CD4-positive, alpha-beta T cell treated with Interferon alpha-2 for 1 hour (primary cell): ENCODE data around the gene PHOSPHO2.
A peak's percentile ranks its signal among the peaks of the same experiment; 100 is the strongest.
"Not testable (repeated sequence)": the region's sequence is repeated elsewhere in the genome, so short reads cannot be mapped to it uniquely, and the experiment has no call there.

Experiments
- DNase-seq, 2 donors: peaks; one replicate each; pipeline ENCODE4 v3.0.0-alpha.2; 2020 to 2022

PHOSPHO2 gene

DNA sequence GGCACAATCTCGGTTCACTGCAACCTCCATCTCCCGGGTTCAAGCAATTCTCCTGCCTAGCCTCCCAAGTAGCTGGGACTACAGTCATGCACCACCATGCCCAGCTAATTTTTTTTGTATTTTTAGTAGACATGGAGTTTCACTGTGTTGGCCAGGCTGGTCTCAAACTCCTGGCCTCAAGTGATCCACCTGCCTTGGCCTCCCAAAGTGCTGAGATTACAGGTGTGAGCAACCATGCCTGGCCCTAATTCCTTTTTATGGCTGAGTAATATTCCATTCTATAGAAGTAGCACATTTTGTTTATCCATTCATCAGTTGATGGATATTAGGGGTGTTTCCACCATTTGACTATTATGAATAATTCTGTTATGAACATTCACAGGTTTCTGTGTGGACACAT is 9.6 kb upstream of the PHOSPHO2 start:
- not testable (repeated sequence) for DNase-seq

DNA sequence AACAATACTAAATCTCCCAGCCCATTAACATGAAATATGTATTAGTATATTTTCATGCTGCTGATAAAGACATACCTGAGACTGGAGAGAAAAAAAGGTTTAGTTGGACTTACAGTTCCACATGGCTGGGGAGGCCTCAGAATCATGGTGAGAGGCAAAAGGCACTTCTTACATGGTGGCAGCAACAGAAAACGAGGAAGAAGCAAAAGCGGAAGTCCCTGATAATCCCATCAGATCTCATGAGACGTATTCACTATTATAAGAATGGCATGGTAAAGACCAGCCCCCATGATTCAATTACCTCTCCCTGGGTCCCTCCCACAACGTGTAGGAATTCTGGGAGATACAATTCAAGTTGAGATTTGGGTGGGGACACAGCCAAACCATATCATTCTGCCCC is 7.4 kb upstream of the PHOSPHO2 start:
- not testable (repeated sequence) for DNase-seq

- DNase-seq = not testable (repeated sequence)
Measured at GRCh38 chr2:169687943-169688342, 6.3 kb upstream of the PHOSPHO2 start.

GRCh38 chr2:169690958-169691357 is 3.3 kb upstream of the PHOSPHO2 start:
- DNase-seq = no peak

DNA sequence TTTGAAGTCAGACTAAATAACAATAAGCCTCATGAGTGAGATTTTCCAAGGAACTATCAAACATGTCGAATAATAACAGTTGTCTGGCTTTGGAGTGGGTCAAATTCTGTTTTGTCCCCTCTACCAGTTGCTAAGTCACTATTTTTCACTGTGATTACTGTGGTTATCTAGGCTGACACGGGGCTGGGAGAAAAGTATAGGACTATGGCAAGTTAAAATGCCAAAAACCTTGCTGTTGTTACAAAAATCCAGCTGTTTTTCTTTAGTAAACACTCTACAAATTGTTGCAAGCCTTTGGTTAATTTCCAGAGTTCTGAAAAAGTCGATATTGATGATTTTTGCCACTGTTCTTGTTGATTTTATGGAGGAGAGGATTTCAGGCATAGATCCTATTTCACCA is 1.6 kb upstream of the PHOSPHO2 start:
- DNase-seq = no peak

- DNase-seq = peak; percentile 30 to 51
Measured at GRCh38 chr2:169693360-169693759, 909 bp upstream of the PHOSPHO2 start.

DNA sequence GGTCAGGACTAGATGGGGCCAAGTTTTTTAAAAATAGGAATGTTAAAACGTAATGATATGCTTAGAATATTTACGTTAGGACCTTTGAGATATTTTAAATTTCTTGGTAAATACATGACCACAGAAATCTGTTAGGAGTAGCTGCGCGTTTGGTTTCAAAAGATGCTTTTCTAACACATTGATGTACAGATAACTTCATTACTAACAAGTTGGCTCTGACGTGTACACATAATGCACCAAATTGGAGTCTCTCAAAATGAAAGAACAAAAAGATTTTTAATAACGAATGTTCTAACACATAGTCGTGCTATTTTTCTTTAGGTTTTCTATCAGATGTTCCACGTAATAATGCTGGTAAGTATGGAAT is 608 bp downstream of the PHOSPHO2 start:
- no peak for DNase-seq

- no peak for DNase-seq
Measured at GRCh38 chr2:169696381-169696780, 2.1 kb downstream of the PHOSPHO2 start.

GRCh38 chr2:169699173-169699572 is 4.9 kb downstream of the PHOSPHO2 start:
- not testable (repeated sequence) for DNase-seq

DNA sequence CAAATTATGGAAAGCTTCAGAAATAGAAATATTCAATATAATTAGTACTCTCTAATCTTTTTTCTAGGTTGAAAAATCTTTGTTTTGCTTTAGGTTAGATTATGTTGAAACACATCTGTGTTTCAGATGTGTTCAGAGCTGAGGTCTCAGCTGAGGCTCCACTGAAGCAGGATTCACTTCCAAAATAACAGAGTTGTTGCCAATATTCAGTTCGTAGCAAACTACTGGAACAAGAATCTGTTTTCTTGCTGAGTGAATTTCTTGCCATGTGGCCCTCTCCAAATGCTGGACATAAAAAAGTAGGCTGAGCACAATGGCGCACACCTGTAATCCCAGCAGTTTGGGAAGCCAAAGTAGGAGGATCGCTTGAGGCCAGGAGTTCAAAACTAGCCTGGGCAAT is 8.7 kb downstream of the PHOSPHO2 start:
- DNase-seq = no peak

DNA sequence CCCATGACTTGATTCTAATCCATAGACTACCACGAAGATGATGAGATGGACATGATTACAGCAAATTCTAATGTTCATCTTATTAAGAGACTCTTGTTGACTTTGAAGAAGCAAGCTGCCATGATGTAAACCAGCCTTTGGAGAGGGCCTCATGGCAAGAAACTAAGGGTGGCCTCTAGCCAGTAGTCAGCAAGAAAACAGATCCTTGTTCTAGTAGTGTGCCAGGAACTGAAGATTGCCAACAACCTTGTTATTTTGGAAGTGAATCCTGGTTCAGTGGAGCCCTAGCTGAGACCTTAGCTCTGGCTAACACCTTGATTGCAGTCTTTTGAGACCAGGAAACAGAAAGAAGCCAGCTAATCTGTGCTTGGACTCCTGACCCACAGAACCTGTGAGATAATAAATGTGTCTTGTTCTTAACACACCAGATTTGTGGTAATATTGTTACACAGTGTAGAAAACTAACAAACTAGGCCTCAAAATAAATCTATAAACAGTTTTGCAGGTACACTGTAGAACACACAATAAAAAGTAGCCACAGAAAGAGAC is 10.0 kb downstream of the PHOSPHO2 start:
- DNase-seq = no peak

DNA sequence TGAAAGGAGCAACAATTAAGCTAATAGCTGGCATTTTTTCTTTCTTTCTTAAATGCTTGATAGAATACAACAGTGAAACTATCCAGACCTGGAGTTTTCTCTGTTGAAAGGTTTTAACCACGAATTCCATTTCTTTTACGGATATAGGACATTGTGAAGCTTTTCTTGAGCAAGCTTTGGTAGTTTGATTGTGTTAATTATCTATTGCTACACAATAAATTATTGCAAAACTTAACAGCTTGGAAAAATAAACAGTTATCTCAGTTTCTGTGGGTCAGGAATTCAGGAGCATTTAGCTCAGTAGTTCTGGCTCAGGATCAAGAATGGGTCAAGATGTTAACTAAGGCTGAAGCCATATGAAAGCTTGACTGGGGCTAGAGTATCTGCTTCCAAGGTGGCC is 11.7 kb downstream of the PHOSPHO2 start:
- no peak for DNase-seq

DNA sequence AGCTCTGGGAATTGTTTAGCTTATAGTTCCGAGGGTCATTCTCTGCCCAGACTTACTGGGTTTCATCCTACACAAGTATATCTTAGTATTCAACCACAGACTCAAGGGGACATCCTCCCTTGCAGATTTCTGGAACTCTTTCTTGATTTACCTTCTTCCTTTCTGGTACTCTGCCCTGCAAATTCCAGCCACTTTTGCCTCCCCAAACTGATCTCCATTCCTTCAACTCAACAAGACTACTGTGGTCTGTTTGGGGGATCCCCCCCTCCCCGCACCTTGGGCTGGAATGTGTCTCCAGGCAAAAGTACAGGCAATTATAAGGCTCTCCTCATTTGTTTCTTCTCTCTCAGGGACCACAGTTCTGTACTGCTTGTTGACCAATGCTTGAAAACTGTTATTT is 13.4 kb downstream of the PHOSPHO2 start:
- no peak for DNase-seq

GRCh38 chr2:169709331-169709730 is 15.1 kb downstream of the PHOSPHO2 start:
- DNase-seq = no peak

DNA sequence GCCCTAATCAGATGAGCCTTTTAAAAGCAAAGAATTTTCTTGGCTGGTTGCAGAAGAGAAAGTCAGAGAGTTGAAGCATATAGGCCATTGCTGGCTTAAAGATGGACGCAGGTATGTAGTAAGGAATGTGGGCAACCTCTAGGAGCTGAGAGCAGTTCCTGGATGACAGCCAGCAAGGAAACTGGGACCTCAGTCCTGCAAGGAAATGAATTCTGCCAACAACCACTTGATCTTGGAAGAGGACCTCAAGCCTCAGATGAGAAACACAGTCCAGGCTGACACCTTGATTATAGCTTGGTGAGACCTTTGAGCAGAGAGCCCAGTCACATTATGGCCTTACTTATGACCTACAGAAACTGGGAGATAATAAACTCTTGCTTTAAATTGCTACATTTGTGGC is 15.7 kb downstream of the PHOSPHO2 start:
- no peak for DNase-seq

- DNase-seq = no peak
Measured at GRCh38 chr2:169711751-169712509, 17.7 kb downstream of the PHOSPHO2 start.

- no peak for DNase-seq
Measured at GRCh38 chr2:169712791-169713227, 18.5 kb downstream of the PHOSPHO2 start.

DNA sequence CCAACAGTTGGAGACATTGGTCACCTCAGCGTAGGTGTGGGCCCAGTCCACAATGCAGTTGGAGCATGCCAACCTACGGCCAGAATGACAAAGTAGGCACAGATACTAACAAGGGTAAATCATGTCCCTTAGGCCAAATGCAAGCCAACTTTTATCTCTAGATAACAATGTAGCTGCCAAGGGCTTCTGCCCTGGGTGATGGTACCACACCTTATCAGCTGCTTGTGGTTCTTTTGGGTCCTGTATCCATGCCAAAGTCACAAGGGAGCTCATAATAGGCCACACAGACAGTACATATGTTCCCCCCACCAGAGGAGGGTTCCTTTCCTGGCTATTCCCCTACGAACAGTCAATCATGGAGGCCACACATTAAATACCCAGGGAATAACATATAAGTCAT is 19.1 kb downstream of the PHOSPHO2 start:
- DNase-seq = no peak

DNA sequence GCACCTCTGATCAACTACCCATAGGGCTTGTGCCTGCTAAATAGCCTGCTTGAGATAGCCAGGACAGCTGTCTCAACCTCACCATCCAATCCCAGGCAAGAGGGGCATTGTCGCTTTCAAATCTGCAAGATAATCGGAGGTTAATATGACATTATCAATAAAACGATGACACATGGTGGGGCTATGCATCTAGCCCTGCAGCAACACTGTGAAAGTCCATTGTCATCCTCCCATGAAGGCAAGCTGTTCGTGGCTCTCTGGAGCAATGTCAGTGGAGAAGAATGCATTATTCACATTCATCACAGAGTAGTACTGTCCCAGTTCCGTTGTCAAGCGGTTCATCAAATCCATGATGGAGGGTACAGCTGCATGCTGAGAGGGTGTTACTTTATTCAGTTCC is 20.4 kb downstream of the PHOSPHO2 start:
- no peak for DNase-seq

GRCh38 chr2:169715379-169716237 is 21.3 kb downstream of the PHOSPHO2 start:
- no peak for DNase-seq

DNA sequence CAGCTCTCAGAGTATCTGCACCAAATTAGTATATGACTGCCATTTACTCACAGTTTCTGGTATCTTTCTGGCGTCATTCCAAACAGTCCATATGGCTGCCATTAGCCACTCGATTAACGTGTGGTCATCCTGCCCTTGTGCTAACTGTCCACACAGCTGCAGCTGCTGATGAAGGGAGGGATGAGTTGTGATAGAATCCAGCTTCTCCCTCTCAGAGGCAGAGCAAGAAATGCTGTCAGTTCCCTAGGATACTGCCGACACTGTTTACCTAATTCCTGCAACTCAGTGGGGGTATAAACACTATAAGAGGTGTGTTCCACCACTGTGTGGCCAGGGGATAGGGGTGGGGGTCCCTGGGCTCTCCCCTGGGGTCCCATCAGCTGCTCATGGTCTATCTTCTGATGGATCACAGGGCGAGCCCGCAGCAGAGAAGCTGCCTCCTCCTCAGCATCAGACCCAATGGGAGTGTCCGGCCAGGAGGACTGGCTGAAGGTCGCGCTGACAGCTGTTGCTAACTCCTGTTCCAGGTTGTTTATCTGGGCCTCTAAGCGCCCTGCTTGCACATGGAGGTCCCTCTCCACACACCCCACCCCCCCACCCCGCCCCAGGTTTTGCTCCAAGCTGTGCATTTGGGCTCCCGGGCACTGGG is 22.1 kb downstream of the PHOSPHO2 start:
- DNase-seq = no peak

DNA sequence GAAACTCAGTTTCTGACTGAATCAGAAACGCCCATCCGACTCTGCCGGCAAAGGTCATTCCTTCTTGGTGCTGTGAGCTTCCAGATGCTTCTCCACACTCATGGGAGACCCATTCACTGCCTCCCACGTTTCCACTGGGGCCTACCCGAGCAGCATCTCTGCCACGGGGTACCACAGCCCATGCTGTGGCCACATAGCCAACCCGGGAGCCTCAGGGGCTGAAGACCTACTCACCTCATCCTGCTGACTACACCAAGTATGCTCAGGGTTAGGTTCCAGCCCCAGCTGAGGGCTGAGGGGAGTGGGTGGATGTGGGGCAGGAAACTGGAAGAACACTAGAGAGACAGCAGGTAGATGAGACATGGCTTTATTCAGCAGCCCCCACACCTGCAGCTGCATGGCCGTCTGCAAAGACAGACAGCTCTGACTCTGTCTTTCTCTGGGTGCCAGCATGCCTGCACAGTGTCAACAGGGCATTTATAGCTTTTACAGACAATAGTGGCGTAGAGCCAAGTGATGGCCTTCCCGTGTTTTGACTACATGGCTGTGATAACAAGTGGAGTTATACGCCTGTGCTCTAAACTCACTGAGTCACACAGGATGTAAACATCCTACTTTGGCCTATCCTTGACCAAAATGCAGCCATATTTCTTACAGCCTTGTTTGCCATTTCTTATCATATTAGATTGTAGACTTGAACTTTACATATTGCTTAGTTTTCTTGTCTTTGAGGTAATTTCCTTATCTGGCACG is 22.8 kb downstream of the PHOSPHO2 start:
- no peak for DNase-seq

GRCh38 chr2:169717691-169718063 is 23.4 kb downstream of the PHOSPHO2 start:
- DNase-seq = no peak
